NCI-H82 (cell line): ENCODE results near the gene AP5S1.
"Not testable (repeated sequence)": the region's sequence is repeated elsewhere in the genome, so short reads cannot be mapped to it uniquely, and the experiment has no call there.

Experiments
- DNase-seq: peaks from one replicate; lab custom pipeline; 2025; lab: John Stamatoyannopoulos, UW

The AP5S1 gene

DNA sequence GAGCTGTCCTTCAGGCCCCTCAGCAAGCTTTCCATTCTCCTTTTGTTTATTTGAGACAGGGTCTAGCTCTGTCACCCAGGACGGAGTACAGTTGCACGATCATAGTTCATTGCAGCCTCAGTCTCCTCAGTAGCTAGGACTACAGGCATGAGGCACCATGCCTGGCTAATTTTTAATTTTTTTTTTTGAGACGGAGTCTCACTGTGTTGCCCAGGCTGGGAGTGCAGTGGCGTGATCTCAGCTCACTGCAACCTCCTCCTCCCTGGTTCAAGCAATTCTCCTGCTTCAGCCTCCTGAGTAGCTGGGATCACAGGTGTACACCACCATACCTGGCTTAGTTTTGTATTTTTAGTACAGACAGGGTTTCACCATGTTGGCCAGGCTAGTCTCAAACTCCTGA lies 31.1 kb upstream of the AP5S1 start:
- not testable (repeated sequence) for DNase-seq

DNA sequence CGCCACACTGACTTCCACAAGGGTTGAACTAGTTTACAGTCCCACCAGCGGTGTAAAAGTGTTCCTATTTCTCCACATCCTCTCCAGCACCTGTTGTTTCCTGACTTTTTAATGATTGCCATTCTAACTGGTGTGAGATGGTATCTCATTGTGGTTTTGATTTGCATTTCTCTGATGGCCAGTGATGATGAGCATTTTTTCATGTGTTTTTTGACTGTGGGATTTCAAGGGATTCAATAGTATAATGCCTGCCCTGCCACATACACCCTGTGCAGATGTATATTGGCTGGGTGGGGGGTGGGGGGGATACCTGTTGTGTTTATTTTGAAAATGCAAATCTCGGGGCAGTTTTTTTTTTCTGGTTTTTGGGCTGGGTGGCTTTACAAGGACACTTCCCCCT lies 26.2 kb upstream of the AP5S1 start:
- DNase-seq = not testable (repeated sequence)

DNA sequence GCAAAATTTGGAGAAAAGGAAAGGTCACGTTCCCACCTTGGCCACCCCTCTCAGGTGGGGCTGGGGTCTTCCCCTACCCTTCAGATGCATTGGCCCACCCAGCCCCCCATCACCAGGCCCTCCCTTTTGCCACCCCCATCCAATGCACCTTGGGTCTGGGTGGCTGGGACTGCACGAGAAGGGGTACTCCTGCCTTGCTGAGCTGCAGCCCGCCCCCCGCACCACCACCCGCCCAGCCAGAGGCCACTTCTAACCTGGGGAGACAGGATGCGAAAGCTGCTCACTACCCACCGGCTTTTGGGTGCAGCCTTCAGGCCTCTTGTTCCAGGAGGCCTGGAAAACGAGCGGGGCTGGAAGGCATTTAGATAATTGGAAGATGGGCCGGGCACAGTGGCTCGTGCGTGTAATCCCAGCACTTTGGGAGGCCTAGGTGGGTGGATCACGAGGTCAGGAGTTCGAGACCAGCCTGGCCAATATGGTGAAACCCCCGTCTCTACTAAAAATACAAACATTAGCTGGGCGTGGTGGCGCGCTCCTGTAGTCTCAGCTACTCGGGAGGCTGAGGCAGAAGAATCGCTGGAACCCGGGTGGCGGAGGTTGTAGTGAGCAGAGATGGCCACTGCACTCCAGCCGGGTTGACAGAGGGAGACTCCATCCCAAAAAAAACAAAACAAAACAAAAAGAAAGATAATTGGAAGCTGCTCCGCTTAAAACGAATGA lies 25.5 kb upstream of the AP5S1 start:
- no peak for DNase-seq

DNA sequence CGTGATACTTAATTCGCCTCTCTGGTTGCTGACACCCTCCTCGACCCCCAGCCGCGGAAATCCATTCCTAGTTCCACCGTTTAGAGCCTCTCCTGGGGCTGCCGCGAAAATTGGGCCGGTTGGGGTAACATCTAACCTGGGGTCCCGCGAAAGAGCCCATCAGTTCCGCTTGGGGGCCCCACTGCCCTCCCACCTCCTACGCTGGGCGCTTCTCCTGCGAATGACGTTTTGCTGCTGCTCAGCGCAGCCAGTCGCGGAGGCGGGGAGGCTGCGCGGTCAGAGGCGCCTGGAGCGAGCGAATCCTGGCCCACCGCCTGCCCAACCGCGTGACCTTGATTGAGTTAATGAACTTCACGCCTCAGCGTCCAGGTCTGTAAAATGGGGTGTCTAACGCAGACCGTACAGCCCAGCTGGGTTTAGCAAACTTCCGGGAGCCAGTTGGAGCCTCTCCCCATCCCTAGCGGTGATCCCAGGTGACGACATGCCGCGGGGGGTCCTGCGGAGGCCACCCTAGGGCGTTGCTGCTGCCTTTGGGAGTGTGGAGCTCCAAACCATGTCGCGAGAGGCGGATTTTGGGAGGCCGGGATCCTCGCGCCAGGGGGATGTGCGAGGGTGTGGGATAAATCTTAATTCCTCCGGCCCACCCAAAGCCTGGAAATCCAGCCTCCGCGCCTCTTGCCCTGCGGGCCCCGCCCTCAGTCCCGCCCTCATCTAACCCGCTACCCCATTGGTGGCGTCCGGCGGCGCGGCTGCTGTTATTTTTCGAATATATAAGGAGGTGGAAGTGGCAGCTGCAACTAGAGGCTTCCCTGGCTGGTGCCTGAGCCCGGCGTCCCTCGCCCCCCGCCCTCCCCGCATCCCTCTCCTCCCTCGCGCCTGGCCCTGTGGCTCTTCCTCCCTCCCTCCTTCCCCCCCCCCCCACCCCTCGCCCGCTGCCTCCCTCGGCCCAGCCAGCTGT lies 24.6 kb upstream of the AP5S1 start, which contains the start of gene CDC25B:
Gene CDC25B (plus strand): TSS at position 800 of the 958 bp plus-strand sequence. CDS start 222 bp downstream, outside the sequence.
- DNase-seq = peak; percentile 99

DNA sequence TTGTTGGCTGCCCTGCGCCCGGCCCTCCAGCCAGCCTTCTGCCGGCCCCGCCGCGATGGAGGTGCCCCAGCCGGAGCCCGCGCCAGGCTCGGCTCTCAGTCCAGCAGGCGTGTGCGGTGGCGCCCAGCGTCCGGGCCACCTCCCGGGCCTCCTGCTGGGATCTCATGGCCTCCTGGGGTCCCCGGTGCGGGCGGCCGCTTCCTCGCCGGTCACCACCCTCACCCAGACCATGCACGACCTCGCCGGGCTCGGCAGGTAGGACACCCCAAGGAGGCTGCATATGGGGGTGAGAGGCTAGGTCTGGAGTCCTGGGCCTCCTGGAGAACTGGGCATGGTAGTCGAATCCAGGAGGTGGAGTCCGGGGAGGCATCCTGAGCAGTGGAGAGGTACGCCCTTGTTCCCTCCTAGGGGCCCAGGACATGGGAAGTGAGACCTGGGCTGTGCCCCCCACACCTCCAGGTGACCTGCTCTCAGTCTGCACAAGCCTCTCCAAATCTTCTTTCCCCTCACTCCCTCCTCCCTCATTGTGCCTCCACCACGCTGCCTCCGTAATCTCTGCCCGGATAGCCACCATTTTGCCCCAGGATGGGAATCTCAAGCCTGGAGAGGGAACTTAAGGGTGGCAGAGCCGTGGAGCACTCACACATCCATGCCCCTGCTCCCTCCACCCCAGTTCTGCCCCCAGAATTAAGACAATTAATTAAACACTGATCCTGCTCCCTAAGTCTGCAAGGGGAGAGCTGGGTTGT lies 23.7 kb upstream of the AP5S1 start:
- DNase-seq = peak; percentile 52

DNA sequence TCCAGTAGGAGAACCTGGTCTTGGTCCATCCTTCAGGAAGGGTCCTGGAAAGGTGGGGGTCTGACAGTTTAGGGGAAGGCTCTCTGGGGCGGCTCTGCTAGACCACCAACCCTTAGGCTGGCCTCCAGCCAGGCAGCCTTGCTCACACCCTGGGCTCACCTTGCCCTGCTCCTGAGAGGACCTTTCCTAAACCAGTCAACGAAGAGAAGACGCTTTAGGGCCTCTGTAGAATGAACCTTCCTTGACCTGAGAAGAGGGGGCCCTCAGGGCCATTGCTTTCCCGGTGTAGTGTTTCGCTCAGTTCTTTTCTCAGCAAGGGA lies 23.2 kb upstream of the AP5S1 start:
- no peak for DNase-seq

DNA sequence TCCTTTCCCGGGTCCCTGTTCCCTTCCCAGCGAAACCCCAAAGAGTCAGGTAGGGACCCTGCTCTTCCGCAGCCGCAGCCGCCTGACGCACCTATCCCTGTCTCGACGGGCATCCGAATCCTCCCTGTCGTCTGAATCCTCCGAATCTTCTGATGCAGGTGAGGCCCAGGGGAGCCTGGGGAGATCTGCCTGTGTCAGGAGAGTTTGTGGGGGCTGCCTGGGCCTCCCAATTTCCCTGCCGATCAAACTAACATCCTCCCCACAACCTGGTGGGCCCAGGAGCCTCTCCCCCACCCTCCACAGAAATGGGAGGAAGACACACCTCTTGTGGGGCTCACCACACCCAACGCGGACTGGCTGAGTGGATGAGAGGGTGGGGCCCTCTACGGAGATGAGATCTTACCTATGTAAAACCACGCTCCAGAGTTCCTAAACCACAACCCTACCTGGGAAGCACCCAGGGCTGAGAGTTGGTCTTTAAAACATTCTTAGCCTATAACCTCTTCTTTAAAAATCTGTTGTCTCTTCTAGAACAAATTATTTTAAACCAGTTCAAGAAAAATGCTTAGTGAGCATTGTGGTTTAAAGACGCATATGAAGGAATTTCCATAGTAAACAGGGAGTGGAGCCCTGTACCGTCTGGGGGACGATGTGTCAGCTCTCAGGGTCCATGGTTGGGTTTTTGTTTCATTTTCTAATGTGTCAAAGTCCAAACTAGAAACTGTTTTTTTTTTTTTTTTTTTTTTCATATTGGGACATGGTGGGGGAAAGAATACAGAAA lies 22.6 kb upstream of the AP5S1 start:
- DNase-seq = peak; percentile 20

DNA sequence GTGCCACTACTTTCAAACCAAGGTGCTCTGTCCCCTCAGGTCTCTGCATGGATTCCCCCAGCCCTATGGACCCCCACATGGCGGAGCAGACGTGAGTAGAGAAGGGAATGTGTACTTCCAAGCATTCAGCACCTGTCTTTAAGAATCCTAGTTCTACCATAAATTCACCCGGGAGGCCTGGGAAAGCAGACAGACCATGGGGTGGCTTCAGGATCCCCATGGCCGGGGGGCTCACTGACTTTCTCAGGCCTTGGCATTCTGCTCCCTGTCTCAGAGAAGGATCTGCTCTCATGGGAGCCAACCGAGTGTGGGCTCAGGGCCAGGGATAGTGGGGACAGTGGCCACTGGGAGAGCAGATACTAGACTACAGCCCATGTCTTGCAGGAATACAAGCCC lies 22.0 kb upstream of the AP5S1 start:
- DNase-seq = no peak

DNA sequence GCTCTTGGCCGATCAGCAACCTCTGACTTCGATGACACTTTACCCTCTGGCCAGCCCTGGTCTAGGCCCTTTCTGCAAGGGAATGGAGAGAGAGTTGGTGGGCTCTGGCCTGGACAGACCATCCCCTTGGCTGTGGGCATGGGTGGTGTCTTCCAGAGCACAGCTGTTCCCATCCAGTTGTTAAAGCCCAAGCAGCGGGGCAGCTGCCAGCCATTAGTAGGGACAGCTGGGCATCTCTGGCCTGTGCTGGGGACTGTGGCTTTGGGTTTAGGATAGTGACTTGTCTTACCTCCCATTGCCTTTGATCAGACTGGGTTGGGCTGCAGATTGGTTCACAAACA lies 21.5 kb upstream of the AP5S1 start:
- peak; percentile 16 for DNase-seq

DNA sequence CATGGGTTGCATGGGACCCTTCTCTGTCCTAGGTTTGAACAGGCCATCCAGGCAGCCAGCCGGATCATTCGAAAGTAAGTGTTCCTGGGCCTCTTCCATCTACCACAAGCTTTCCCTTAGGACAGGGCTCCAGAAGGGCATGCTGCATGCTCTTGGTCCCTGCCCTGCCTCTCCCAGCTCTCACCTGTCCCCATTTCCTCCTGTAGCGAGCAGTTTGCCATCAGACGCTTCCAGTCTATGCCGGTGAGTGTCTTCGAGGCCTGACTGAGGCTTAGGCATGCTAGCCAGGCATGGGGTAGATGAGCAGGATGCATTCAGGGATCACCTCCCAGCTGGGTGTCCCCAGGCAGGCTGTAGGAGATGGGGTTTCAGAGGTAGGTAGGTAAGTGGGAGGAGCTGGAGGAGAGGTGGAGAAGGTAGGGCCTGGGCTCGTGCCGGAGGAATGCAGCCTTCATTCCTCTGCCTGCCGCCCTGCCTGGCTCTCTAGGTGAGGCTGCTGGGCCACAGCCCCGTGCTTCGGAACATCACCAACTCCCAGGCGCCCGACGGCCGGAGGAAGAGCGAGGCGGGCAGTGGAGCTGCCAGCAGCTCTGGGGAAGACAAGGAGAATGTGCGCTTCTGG lies 20.0 kb upstream of the AP5S1 start:
- DNase-seq = no peak

DNA sequence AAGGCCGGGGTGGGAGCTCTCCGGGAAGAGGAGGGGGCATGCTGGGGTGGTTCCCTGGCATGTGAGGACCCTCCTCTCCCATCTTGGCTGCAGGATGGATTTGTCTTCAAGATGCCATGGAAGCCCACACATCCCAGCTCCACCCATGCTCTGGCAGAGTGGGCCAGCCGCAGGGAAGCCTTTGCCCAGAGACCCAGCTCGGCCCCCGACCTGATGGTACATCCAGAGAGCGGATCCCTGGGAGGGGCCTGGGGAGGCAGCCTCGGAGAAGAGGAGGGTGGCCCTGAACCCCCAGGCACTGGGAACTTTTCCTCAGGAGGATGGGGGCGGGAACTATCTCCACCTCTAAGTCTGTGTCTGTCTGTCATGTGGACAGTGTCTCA lies 19.5 kb upstream of the AP5S1 start:
- DNase-seq = no peak

DNA sequence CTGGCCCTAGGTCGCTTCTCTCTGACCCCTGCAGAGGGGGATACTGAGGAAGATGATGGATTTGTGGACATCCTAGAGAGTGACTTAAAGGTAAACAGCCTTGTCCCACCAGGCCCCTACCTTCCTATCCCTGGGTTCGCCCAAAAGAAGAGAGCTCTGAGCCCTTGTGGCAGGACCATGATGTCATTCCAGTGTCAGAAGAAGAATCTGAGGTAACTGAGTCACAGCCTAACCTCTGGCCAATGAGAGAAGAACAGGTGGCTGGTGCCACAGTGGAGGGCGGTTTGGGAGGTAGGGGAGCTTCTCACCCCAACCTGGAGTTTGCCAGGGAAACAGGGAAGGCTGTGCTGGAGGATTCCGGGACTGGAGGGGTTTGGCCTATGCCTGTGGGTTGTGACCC lies 19.0 kb upstream of the AP5S1 start:
- DNase-seq = no peak

DNA sequence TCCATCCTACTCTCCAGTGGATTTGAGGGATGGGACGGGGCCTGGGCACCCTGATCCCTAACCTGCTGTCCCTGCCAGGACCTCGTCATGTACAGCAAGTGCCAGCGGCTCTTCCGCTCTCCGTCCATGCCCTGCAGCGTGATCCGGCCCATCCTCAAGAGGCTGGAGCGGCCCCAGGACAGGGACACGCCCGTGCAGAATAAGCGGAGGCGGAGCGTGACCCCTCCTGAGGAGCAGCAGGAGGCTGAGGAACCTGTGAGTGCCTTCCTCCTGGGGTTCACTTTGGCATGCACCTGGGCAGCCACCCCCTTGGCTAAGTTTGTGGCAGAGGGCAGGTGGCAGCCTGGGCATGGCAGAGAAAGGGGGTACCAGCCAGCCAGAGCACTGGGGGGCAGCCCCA lies 18.5 kb upstream of the AP5S1 start:
- DNase-seq = no peak

DNA sequence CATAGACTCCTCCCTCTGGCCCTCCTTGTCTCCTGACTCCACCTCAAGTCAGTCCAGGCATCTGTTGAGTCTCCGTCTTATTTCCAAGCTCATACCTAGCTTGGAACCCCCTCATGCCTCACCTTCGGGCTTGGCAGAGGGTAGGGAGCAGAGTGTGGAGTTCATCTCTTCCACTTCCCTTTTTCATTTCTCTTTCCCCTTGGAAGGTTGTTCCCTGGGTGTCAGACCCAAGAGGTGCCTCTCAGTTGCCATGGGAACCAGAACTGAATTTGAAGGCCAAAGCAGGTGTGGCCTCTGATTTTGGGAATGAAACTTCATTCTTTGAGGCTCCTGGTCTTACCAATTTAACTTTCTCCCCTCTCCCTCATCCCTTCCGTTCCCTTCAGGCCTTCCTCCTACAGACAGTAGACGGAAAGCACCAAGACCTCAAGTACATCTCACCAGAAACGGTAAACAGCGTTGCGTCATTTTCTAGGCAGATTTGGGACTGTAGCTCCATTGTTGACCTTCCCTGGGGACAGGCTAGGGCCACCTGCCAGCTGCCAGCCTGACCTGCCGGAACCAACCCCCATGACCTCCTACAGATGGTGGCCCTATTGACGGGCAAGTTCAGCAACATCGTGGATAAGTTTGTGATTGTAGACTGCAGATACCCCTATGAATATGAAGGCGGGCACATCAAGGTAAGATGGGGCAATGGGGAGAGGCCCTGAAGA lies 17.7 kb upstream of the AP5S1 start:
- no peak for DNase-seq

DNA sequence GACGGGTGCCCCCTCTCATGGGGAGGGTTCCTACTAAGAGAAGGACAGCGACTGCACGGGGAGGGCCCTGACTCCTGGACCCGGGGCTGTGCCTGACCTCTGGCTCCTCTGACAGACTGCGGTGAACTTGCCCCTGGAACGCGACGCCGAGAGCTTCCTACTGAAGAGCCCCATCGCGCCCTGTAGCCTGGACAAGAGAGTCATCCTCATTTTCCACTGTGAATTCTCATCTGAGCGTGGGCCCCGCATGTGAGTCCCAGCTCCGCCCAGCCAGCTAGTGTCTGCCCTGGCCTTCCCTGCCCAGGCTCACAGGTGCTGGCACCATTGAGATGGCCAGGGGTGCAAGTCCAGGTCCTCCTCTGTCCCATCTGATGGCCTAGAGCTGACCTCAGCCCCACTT lies 17.1 kb upstream of the AP5S1 start:
- no peak for DNase-seq

DNA sequence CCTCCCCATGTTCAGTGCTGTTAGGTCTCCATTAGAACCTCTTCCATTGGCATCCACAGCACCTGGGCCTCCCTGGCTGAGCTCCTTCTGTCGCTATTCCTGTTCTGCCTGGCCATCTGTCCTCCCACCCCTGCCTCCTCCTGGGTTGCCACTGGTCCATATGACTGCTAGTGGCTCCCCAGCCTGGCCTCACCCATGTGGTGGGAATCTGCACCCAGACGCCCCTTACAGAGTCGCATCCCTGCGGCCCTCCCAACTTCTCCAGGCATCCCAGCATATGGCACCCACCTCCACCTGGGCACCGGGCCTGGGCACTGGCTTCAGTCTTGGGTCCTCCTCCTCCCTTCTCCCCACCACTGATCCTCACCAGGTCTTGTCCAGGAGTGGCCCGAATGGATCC lies 16.5 kb upstream of the AP5S1 start:
- DNase-seq = no peak

DNA sequence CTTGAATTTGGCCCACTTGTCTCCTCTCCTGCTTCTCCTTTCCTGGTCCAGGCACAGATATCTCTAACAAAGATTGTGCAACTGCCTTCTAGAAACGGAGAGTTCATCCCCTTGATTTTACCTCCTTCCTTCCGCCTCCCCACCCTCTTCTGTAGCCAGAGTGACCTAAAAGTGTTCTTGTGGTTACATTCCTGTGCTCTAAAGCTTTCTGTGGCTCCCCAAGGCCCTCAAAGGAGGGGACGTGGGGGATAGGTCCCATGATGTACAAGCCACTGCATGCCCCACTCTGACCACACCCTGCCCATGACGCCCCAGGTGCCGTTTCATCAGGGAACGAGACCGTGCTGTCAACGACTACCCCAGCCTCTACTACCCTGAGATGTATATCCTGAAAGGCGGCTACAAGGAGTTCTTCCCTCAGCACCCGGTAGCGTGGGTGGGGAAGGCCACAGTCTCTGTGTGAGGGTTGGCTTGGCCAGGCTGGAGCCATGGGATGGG lies 16.0 kb upstream of the AP5S1 start:
- no peak for DNase-seq

DNA sequence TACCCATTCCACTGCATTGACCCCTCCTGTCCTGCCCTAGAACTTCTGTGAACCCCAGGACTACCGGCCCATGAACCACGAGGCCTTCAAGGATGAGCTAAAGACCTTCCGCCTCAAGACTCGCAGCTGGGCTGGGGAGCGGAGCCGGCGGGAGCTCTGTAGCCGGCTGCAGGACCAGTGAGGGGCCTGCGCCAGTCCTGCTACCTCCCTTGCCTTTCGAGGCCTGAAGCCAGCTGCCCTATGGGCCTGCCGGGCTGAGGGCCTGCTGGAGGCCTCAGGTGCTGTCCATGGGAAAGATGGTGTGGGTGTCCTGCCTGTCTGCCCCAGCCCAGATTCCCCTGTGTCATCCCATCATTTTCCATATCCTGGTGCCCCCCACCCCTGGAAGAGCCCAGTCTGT lies 15.6 kb upstream of the AP5S1 start:
- no peak for DNase-seq

DNA sequence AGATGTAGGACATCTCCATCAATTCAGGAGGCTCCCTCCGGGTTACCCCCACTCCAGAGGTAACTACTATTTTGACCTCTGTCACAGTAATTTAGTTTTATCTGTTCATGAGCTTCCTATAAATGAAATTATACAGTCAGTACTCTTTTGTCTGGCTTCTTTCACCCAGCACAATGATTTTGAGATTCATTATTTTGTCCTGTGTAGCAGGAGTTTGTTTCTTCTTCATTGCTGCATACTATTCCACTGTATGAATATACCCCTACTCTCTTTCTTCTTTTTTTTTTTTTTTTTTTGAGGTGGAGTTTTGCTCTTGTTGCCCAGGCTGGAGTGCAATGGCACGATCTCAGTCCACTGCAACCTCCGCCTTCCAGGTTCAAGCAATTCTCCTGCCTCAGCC lies 11.8 kb upstream of the AP5S1 start:
- DNase-seq = no peak

DNA sequence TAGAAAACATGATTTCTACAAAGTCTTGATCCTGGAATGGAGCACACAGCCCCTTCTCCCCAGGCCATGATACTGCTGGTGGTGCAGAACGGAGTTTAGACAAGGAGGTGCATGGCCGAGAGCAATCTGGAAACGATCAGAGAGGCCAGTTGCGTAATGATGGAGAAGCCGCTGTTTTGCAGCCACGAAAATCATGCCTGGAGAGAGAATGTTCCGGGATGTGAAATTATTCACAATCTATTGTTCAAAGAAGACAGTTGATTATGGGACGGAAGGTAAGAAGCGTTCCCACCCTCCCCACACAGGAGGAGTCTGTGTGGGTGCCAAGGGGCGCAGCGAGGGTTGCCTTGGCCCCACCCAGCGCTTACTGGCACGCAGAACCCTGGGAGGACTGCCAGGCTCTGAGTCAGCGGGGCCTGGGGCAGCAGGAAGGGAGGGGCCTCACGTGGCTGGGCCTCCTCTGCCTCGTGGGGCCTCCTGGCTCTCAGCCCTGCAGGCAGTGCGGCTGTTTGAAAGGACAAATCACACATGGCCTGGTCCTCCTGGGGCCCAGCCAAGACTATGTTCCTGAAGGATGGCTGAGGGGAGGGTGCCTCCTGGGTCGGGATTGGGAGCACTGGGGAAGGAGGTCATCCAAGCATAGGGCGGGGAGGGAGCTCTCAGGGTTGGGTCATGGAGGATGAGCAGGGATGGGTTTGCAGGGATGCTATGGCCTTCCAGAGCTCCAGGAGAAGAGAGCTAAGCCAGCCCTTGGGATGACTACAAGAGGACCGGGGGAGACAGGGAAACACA lies 8.7 kb upstream of the AP5S1 start:
- DNase-seq = no peak
